GM10847 (cell line): ENCODE measurements around the gene AOPEP.

Experiments used
- POLR2A ChIP-seq: IDR thresholded peaks from 2 replicates; pipeline ENCODE4 v1.6.1; 2011; ENCODE audit not compliant: insufficient read length; ENCODE audit errors: extremely low read depth

AOPEP gene

GRCh38 chr9:95107976-95108375 lies 381.5 kb downstream of the AOPEP start:
- no peak for TF ChIP-seq POLR2A

GRCh38 chr9:95108777-95109176 lies 382.3 kb downstream of the AOPEP start:
- no peak for TF ChIP-seq POLR2A

GRCh38 chr9:95109456-95109855 lies 383.0 kb downstream of the AOPEP start:
- no peak for TF ChIP-seq POLR2A

- TF ChIP-seq POLR2A, result no peak
Measured at GRCh38 chr9:95110921-95111525, 384.5 kb downstream of the AOPEP start.

GRCh38 chr9:95111716-95112115 lies 385.2 kb downstream of the AOPEP start:
- no peak for TF ChIP-seq POLR2A

GRCh38 chr9:95112436-95113280 lies 386.2 kb downstream of the AOPEP start:
- TF ChIP-seq POLR2A, result no peak

GRCh38 chr9:95115104-95115503 lies 388.6 kb downstream of the AOPEP start:
- TF ChIP-seq POLR2A, result no peak

GRCh38 chr9:95116002-95116807 lies 389.7 kb downstream of the AOPEP start:
- no peak for TF ChIP-seq POLR2A

- TF ChIP-seq POLR2A, result no peak
Measured at GRCh38 chr9:95116808-95117204, 390.3 kb downstream of the AOPEP start.

- no peak for TF ChIP-seq POLR2A
Measured at GRCh38 chr9:95118596-95118995, 392.1 kb downstream of the AOPEP start.

- no peak for TF ChIP-seq POLR2A
Measured at GRCh38 chr9:95120781-95121370, 394.4 kb downstream of the AOPEP start.

GRCh38 chr9:95124582-95125367 lies 398.3 kb downstream of the AOPEP start:
- TF ChIP-seq POLR2A, result no peak

GRCh38 chr9:95125652-95126051 lies 399.2 kb downstream of the AOPEP start:
- TF ChIP-seq POLR2A, result no peak

- TF ChIP-seq POLR2A, result no peak
Measured at GRCh38 chr9:95126739-95127138, 400.2 kb downstream of the AOPEP start.
